22Rv1 (cell line): ENCODE results near the gene CCDC194.

Source experiments
- CTCF ChIP-seq: fragments of 450-650 bp; IDR thresholded peaks from 2 replicates; pipeline ENCODE4 v1.5.1; 2017; ENCODE audit warnings: mild to moderate bottlenecking
- ZFX ChIP-seq: fragments of 450-650 bp; IDR thresholded peaks from 2 replicates; pipeline ENCODE4 v1.6.1; 2017; ENCODE audit warnings: antibody characterized with exemption, borderline replicate concordance

GRCh38 chr19:17348700-17349099, 45.3 kb downstream of the CCDC194 start:
- TF ChIP-seq CTCF: no peak
- TF ChIP-seq ZFX: no peak
